Transverse colon (tissue), 4 donors: Measurements from ENCODE around the gene TBC1D7. TPM values are rescaled to one million over a fixed set of nuclear protein-coding genes. Genes with fewer than 3 reads are reported as not detected.

Experiments
- DNase-seq: peaks from one replicate; pipeline ENCODE4 v3.0.0-alpha.2; 2019
- H3K27ac ChIP-seq, 4 donors: fragments of 200-600 bp; sonication (generic); 2 replicates each; pipeline ENCODE4 v1.5.1; 2016 to 2018; ENCODE audit warnings: inconsistent platforms in 4 of 4
- H3K27me3 ChIP-seq: fragments of 200-600 bp; sonication (generic); 2 replicates; pipeline ENCODE4 v1.5.1; 2017; ENCODE audit warnings: inconsistent platforms
- H3K36me3 ChIP-seq, 4 donors: fragments of 200-600 bp; sonication (generic); 2 replicates each; pipeline ENCODE4 v1.5.1; 2017 to 2019; ENCODE audit warnings: inconsistent platforms in 4 of 4
- H3K4me1 ChIP-seq, 4 donors: fragments of 200-600 bp; sonication (generic); 2 replicates each; pipeline ENCODE4 v1.5.1; 2017 to 2020; ENCODE audit warnings: inconsistent platforms in 4 of 4
- H3K4me3 ChIP-seq, 4 donors: fragments of 200-600 bp; sonication (generic); 1 replicate in 1 of 4; 2 replicates in 3 of 4; pipeline versions ENCODE4 v1.5.1 to v1.6.1; 2017 to 2019; ENCODE audit warnings: inconsistent platforms in 4 of 4
- H3K9me3 ChIP-seq, 2 donors: fragments of 200-600 bp; sonication (generic); 2 replicates each; pipeline ENCODE4 v1.5.1; 2017 to 2019; ENCODE audit warnings: inconsistent platforms in 2 of 2
- EP300 ChIP-seq: sonication (generic); formaldehyde crosslinking; IDR thresholded peaks from one replicate; pipeline ENCODE4 v1.6.1; 2017; ENCODE audit warnings: antibody characterized with exemption, low read depth
- POLR2A ChIP-seq: fragments of 450-650 bp; IDR thresholded peaks from one replicate; pipeline ENCODE4 v1.6.1; 2016; ENCODE audit warnings: antibody characterized with exemption, mild to moderate bottlenecking, moderate library complexity
- POLR2AphosphoS5 ChIP-seq, 3 donors: sonication (generic); formaldehyde crosslinking; IDR thresholded peaks; one replicate each; pipeline ENCODE4 v1.6.1; 2016; ENCODE audit warnings: antibody characterized with exemption in 3 of 3
- WGBS, 2 donors: methylation state at CpG; one replicate each; pipeline ENCODE4 v1.1.5; 2018; ENCODE audit warnings: low coverage in 1 of 2; 5-methylcytosine and 5-hydroxymethylcytosine counted together
- in situ Hi-C, 4 donors: fragments of 200-750 bp; cut with MboI; loops; one replicate each; pipeline versions ENCODE4 v1.15.0 to v1.15.1; 2017; ENCODE audit warnings: low sequenced_read_pairs in 3 of 4, low pct_ligation_motif_present in 1 of 4, low pct_unique_long_range_greater_than_20kb in 1 of 4
- intact Hi-C: fragments of 100-400 bp; cut with DNase I; formaldehyde crosslinking; loops from one replicate; pipeline ENCODE4 v1.15.1; 2023; ENCODE audit warnings: low total_unique reads
- total RNA-seq, 4 donors: library from RNA; depleted of rRNA; stranded (reverse); fragments of >200 nt; gene quantifications; one replicate each; pipeline ENCODE4 v1.1.0, GENCODE V29; 2016
- TF ChIP-seq, protein P1 (sequence below), 5 experiments: fragments of 200-600 bp in 3 of 5; fragments of 450-650 bp in 2 of 5; sonication (generic) in 3 of 5; IDR thresholded peaks; 1 replicate in 2 of 5; 2 replicates in 3 of 5; pipeline ENCODE4 v1.5.1; 2016 to 2017; ENCODE audit warnings: antibody characterized with exemption in 5 of 5, inconsistent platforms in 3 of 5, mild to moderate bottlenecking in 2 of 5, moderate library complexity in 1 of 5

TBC1D7 gene
- total RNA-seq, 4 donors from 2014 or later: 10.5 to 39.8 (median 15.0) TPM

DNA sequence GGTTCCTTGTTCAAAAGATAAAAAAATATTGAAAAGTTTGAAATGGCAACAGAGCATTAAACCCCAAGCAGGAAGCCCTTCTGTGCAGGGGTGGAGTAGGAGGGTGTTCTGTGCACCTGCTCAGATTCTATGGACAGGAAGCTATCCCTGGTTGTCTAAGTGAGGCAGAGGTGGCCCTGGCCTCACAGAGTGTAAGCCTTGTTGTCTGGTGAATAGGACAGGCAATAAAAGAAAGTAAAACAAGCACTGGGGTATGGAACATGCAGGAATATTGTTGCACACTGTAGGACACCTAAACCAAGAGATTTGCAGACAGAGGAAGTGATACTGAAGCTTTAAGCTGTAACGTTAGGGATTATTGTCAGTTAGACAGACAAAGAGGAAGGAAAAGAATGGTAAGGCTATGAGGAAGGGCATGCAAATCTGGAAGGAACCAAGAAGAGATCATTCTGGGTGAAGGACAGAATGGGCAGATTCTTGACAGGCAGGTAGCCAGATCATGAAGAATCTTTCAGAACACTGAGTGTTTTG, 66.8 kb downstream of the TBC1D7 start:
- whole genome bisulfite sequencing, 2 donors: 46 to 52% methylated on average over 1 of the region's 1 CpG
- Histone ChIP-seq H3K27ac (no peak overlapping the region), H3K36me3 (no peaks in the 10 kb centered on the region), H3K4me1 (no peaks in the 10 kb centered on the region), H3K4me3 (no peak overlapping the region), H3K9me3 (no peaks in the 10 kb centered on the region), H3K27me3 (no peaks in the 10 kb centered on the region)
- TF ChIP-seq, protein P1, sequence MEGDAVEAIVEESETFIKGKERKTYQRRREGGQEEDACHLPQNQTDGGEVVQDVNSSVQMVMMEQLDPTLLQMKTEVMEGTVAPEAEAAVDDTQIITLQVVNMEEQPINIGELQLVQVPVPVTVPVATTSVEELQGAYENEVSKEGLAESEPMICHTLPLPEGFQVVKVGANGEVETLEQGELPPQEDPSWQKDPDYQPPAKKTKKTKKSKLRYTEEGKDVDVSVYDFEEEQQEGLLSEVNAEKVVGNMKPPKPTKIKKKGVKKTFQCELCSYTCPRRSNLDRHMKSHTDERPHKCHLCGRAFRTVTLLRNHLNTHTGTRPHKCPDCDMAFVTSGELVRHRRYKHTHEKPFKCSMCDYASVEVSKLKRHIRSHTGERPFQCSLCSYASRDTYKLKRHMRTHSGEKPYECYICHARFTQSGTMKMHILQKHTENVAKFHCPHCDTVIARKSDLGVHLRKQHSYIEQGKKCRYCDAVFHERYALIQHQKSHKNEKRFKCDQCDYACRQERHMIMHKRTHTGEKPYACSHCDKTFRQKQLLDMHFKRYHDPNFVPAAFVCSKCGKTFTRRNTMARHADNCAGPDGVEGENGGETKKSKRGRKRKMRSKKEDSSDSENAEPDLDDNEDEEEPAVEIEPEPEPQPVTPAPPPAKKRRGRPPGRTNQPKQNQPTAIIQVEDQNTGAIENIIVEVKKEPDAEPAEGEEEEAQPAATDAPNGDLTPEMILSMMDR (IDR thresholded peaks at IDR 0.05): no peak
- TF ChIP-seq POLR2AphosphoS5 (IDR thresholded peaks at IDR 0.05): no peak
- no peak for TF ChIP-seq EP300
- DNase-seq: peak; percentile 19
- intact Hi-C loops (no loop called here), in situ Hi-C loops (no loop called here)

- WGBS, 2 donors: 86 to 93% methylated on average over 3 to 5 of the region's 5 CpGs
- TF ChIP-seq EP300 (no peak), POLR2AphosphoS5 (IDR thresholded peaks at IDR 0.05) (no peak), POLR2A (no peak)
- TF ChIP-seq, protein P1 (IDR thresholded peaks at IDR 0.05): no peak
- no peaks in the 10 kb centered on the region for H3K27me3 ChIP-seq
- no peak overlapping the region for H3K4me3 ChIP-seq
- peaks cover 0 to 6% (median 0%) of the 10 kb centered on the region in 4 donors for H3K4me1 ChIP-seq
- in situ Hi-C loops (no loop called here), intact Hi-C loops (no loop called here)
- DNase-seq: no peak
- H3K36me3 ChIP-seq: no peaks in the 10 kb centered on the region
- no peaks in the 10 kb centered on the region for H3K9me3 ChIP-seq
- H3K27ac ChIP-seq: peak overlapping the region in 1 of 4 donors; percentile 7
Observed at GRCh38 chr6:13260831-13261230, 67.5 kb downstream of the TBC1D7 start.

GRCh38 chr6:13260101-13260598, 68.2 kb downstream of the TBC1D7 start:
- intact Hi-C loops (no loop called here), in situ Hi-C loops (no loop called here)
- WGBS, 2 donors: 90 to 93% methylated on average over 5 to 7 of the region's 7 CpGs
- DNase-seq: no peak
- Histone ChIP-seq H3K4me1 (peaks cover 0 to 7% (median 0%) of the 10 kb centered on the region in 4 donors), H3K27ac (no peak overlapping the region), H3K4me3 (no peak overlapping the region), H3K36me3 (no peaks in the 10 kb centered on the region), H3K27me3 (no peaks in the 10 kb centered on the region), H3K9me3 (no peaks in the 10 kb centered on the region)
- TF ChIP-seq EP300: no peak
- TF ChIP-seq POLR2AphosphoS5 (IDR thresholded peaks at IDR 0.05): no peak
- TF ChIP-seq POLR2A: no peak
- TF ChIP-seq, protein P1 (IDR thresholded peaks at IDR 0.05): no peak

GRCh38 chr6:13259393-13259792, 68.9 kb downstream of the TBC1D7 start:
- Histone ChIP-seq H3K4me3 (no peak overlapping the region), H3K27ac (no peak overlapping the region), H3K9me3 (no peaks in the 10 kb centered on the region), H3K27me3 (no peaks in the 10 kb centered on the region), H3K4me1 (peaks cover 0 to 7% (median 0%) of the 10 kb centered on the region in 4 donors), H3K36me3 (no peaks in the 10 kb centered on the region)
- in situ Hi-C loops (no loop called here), intact Hi-C loops (no loop called here)
- 86 to 87% methylated on average over 3 of the region's 3 CpGs for WGBS, 2 donors
- no peak for DNase-seq
- TF ChIP-seq POLR2AphosphoS5 (IDR thresholded peaks at IDR 0.05) (no peak), EP300 (no peak), POLR2A (no peak)
- TF ChIP-seq, protein P1 (IDR thresholded peaks at IDR 0.05): no peak
